HG03135 (cell line): ENCODE data around the gene KCND3.

Experiments used
- ATAC-seq: cut with Tn5 transposase; IDR thresholded peaks from one replicate; pipeline ENCODE4 v1.9.1; 2021; ENCODE audit warnings: mild to moderate bottlenecking, moderate library complexity; ENCODE audit not compliant: unreplicated experiment

Gene KCND3

DNA sequence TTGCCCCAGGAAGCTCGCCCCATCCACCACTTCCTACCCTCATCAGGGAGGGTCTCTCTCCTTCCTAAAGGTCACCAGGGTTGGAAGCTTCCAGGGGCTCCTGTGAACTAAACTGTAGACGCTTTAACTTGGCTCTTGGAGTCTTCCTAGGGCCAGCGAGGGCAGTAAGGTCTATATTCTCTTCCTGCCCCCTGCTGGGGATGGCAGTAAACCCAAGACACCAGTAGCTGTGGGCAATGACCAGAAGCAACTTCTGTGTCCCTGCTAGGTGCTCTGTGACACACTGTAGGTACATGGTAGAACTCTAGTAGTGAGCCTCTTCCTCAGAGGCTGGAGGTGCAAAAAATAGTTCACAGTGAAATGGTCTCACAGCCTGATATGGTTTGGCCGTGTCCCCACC lies 30.0 kb downstream of the KCND3 start:
- no peak for ATAC-seq

DNA sequence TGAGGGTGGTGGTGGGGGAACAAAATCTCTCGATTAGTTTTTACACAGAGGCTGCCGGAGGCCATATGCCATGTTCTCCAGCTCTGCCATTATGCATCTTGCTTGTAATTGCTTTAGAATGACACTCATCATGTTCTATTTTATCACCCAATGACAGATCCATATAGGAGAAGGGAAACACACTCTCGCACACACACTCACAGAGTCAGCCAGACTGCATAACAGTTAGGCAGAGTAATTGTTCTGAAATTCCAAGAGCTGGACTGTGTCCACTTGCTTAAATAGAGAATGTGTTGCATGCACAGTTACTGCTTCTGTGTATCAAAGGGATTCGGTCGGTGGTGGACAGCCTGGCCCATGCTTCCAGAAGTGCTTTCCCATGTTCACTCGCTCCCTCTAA lies 30.6 kb downstream of the KCND3 start:
- ATAC-seq, result no peak

DNA sequence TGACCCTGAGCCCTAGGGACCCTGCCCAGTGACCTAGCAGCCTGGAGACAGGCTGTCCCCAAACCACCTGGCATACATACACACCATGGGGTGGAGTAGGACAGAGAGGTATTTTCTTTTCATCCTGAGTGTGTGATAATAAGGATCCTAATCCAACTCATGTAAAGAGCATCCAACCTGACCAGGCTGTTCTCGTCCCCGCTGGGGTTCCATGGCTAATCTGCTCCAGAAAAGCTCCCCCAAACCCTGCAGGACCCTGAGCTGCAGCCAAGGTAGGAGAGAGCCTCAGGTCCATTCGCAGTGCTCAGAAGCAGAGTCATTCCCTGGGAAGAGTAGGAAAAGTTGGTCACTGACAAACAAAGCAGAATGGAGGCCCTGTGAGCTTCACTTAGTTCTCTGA lies 31.4 kb downstream of the KCND3 start:
- no peak for ATAC-seq

DNA sequence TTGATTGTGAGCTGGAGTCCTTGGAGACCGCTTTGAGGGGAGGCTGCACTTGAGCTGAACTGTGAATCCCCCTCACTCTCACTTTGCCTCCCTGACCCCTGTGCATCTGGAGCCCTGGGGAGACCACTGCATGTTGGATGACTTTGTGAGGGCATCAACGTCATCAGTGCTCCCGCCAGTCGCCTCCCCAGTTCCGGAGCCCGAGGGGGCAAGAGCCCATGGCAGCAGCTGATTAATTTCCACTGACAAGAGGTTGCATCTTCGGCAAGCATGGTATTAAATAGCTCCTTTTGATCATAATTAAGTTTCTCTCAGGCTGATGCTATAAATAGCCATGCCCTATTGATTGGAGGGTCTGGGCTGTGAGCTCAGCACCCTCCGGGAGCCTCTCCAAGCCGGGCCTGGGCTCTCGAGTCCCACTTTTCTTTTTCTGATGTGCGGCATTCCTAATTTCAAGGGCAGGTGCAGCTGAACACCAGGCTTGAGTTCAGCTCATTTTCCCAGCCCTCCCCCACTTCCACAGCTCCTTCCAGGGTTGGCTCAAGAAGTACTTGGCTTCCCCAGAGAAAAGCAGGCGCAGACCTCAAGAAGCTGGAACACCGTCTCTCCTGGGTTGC lies 33.2 kb downstream of the KCND3 start:
- no peak for ATAC-seq

DNA sequence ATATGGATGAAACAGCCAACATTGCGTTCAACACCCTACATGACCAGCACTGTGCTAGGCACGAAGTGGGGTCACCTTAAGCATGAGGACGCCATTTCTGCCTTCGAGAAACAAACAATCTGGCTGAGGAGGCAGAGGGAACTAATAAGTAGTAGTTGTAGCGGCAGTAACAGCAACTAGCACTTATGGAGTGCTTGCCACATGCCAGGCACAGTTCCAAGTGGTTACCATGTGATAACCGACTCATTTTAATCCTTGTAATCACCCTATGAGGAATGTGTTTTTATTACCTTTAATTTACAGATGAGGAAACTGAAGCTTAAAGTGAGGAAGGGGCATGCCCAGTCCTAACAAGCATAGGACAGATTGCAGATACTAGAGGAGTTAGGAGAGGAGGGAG lies 33.7 kb downstream of the KCND3 start:
- ATAC-seq, result no peak

DNA sequence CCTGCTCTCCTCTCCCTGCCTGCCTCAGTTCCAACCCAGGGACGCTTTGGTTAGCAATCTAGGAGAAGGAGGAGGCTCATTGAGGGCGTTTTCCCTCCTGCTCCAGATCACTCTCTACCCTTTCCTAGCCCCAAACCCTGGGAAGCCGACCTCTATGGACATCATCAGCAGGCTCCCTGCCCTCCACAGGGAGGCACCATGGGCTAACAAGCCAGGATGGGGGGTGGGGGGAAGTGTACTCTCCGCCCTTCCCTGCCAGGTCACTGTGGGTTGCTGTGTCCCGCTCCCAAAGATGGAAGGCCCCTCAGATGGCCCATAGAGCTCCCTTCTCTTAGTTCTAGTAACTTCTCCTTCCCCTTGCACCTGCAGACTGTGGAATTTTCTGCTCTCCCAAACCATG lies 35.7 kb downstream of the KCND3 start:
- ATAC-seq, result no peak

DNA sequence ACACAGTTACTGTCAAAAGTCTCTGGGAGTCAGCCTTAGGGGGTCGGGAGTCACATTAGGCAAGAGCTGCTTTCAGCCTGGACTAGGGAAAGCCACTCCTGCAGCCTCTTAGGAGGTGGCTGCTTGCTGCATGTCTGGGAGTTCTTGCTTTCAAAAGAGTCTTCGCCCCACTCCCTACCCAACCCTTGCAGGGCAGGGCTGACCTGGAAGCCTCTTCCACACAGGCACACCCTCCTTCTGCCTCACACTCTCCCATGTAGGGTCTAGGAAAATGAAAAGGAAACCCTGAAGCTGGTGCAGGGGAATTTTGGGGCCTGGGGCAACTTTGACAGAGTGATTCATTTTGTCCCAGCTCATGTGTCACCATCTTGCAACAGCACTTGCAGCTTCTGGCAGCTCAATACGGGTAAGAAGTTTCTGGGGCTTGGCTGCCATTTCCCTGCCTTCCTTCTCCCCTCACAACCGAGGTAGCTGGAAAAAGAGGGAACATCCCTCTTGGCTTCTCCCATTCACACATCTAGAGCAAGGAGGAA lies 37.3 kb downstream of the KCND3 start:
- ATAC-seq, result no peak

DNA sequence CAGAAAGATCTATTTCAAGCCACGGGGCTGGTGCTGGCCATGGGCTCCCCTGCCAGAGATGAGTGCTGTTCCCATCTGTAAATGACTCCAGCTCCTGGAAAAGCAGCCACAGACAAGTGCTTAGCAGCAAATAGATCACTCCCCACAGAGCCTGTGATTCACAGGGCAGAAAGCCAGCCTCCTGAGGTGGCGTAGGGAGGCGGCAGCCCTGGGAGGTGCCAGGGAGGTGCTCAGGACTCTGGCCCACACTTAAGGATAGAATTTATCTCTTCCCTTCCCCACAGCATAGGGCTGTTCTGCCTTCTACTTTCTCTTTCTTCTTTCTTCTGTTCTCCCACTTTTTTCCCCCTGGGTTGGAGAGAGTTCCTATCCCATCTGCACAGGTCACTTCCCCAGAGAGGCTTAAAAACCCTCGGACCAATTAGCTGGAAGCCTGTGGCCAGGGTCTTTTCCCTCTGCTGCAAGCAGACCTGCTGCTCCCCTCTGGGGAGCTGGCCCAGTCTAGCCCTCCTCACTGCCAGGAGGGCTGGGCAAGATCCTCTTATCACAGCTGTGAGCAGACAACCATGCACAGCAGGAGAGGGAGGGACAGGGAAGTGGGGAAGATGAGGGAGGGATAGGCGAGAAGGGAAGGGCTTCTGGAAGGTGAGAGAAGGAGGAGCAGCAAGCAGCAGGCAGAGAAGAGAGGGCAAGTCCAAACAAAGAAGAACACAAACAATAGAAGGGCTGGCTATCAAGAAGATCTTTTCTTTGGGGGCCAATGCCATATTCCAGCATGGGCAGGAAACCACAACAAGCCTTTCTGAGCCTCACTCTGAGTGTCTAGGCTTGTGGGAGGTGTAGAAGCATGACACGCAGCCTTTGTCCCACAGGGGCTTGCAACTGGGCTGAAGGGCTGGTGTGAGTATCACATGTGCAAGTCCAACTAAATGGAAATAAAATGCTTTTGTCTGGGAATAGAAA lies 41.0 kb downstream of the KCND3 start:
- no peak for ATAC-seq

DNA sequence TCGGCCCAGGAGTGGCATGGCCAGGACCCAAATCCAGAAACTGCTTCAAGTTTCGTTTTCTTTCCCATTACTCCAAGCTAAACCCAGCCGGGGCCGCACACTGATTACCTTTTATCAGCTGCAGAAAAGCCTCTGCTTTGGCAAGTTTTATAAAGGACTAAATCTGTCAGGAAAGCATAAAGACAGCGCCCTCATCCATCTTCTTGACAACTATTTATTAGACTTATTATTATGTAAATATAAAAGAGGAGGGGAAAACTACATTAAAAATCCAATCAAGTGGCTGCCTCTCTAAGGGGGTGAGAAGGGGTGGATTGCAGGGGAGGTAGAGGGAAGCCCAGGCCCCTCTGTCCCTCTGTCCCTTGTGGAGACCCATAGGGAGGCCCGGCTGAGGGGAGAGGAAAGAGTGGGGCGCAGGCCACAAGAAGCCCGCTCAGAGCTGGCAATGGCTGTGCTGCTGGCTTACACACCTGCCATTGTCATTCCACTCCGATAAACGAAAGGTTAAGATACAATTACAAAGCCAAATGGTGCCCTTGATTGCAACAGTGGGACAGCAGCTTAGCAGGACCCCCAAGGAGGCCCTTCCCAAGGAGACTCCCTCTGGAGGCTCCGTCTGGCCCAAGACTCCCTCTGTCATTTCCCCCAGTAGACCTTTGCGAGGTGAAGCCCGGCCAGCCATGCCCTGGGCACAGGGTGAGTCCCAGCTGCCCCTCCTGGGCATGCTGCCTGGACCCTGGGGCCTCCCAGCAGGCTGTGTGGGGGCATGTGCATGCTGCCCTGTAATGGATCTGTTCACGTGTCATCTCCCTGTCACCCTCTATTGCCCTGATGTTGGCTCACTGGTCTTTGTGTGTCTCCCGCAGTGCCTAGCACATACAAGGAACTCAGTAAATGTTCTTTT lies 45.4 kb downstream of the KCND3 start:
- no peak for ATAC-seq

DNA sequence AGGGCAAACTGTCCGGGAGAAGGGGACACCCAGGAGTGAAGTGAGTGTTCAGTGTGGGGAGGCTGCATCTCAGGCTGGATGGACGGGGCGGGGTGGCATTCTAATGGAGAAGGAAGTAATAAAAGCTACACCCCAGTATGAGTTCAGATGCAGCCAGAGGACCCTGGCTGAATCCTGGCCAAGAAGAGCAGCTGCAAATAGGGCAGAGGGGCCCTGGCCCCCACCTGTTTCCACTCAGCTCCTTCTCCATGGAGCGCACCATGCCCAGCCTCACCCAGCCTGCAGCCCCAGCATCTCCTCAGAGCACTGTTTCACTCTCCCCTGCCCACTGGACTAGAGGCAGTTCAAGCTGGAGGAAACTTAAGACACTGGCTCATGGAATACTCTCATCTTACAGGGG lies 46.4 kb downstream of the KCND3 start:
- ATAC-seq, result no peak

DNA sequence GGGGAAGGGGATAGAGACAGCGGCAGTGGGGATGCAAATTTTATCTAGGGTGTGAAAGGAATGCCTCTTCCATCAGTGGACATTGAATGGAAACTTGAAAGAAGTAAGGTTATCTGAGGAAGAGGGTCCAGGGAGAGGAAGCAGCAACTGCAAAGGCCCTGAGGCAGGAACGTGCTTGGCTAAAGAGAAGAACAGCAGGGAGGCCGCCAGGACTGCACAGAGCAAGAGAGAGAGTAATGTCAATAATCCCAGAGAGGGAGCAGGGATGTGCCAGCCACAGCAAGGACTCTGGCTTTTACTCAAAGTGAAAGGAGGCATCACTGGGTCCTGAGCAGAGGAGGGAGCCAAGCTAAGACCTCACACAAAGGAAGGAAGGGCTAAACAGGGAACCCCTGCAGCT lies 50.9 kb downstream of the KCND3 start:
- no peak for ATAC-seq

DNA sequence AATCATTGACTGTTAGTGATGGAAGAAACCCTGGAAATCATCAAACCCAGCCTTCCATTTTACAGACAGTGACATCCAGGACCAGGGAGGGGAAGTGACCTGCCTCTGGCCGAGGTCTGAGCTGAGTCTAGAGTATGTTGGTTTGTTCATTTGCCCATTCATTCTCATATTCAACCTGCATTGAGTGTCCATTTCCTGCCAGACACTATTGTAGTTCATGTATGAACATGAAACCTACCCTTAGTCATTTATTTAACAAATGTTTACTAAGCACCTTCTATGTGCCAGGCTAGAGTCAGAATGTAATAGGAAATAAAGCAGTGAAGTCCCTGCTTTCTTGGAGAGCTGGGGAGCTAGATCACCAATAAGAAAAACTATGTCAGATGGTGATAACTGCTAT lies 51.3 kb downstream of the KCND3 start:
- no peak for ATAC-seq

DNA sequence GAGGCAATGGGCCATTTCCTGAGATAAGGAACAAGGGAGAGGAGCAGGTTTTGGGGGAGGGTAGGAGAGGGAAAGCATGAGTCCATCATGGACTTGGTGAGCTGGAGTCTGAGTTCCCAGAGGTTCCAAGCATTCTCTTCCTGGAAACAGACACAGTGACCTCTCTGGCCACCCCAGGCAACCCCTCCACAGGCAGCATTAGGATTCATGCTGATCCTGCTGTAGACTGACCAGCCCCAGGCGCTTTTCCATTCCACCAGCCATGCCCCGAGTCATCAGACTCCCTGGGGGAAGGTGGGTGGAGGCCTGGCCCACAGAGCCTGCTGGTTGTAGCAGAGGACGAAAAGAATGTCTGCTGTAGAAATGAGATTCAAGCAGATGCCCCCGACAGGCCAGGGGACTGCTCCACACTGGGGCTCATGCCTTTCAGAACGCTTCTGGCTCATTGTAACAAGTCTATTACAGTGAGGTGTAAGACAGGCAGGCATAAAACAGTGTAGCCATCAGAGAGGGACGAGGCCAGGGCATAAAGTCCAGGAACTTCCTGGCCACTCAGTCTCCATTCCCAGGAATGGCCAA lies 52.2 kb downstream of the KCND3 start:
- no peak for ATAC-seq

DNA sequence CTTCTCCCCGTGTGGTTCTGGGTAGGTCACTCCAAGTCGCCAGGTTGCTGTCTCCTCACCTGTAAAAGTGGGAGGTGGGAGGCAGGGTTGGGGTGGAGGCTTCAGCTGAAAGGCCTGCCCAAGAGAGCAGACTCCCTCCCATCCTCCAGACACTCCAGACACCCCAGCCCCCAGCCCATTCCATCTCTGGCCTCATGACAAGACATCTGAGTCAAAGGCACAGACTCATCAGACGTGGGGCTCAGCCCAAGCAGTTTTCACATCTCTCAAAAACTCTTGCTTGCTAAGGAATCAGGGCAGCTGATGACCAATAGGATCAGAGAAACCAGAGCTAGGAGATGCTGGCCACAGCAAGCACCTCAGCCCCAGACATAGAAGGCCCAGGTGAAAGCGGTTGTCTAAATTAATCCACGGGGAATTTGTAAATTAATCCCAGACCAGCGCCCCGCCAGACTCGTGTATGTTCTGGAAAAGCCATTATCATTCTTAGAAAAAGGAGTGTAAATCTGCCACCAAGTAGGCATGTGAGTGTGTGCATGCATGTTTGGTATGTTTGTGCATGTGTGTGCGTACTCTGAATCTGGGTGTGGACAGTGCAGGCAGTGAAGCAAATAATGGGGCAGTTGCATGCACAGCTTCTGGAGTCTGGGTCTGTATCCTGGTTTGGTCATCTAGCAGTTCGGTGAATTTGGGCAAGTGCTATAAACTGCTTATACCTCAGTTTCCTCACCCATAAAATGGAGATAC lies 55.2 kb downstream of the KCND3 start:
- ATAC-seq, result no peak

DNA sequence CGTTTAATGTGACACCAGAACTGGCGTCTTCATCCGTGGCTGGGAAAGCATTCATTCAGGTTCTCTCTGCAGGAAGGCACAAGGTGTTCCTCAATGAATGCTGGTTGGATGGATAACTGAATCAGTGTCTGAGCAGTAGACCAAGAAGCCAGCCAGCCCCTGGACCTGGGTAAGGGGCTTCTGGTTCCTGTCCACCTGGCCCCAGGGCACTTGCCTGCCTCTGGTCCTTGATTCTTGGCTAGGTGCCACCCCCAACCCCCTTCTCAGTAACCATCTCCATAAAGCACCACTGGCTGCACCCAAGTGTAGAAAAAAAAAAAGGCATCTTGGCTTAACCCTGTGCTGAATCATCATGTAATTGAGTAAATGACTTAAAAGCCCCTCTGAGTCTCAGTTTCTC lies 59.1 kb downstream of the KCND3 start:
- ATAC-seq, result no peak

DNA sequence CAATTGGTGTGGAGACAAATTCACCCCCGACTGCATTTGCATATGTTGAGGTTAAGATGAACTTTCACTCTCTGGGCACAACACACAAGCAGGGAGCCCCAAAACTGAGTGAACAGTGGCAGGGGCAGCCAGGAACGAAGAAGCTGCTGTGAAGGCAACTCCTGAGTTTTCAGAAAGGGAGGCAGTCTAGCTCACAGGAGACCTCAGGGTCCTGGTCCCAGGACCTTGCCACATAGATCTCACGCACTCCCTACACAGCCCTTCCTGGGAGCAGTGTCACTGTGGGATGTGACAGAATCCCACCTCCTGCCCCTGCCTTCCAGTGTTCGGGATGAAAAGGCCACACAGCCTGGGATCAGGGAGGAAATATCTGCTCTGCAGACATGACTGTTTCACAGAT lies 60.9 kb downstream of the KCND3 start:
- ATAC-seq, result no peak

DNA sequence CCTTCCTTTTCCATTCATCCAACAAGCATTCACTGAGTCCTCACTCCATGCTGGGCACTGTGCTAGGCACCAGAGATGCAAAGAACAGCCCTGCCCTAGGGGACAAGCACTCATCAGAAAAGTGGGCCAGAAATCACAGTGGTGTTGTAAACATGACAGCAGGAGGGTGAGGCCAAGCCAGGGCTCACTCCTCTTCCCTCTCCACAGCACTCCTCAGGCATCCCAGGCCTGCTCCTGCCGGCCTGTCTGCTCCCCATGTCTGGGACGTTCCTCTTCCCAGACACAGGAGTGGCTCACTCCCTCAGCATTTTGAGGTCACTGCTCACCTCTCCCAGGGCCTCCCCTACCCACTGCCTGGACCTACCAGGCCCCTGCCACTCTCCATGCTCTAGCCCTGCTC lies 61.8 kb downstream of the KCND3 start:
- ATAC-seq, result no peak

DNA sequence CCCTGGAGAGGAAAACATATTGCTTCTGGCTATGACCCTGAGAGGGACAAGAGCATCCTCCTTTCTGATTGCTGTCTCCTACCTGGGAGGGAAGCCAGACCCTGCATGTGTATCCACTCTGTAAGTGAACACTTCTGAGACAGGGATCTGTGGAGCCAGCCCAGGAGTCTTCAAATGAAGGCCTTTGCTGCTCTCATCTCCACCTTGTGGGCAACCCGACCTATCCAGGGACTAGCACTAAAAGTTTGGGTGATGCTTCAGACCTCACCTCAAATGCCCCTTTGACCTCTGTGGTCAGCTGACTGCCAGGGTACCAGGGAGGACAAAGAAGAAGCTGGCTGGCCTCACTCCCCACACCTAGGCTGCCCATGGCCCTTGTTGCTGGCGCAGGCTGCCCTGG lies 64.7 kb downstream of the KCND3 start:
- no peak for ATAC-seq

DNA sequence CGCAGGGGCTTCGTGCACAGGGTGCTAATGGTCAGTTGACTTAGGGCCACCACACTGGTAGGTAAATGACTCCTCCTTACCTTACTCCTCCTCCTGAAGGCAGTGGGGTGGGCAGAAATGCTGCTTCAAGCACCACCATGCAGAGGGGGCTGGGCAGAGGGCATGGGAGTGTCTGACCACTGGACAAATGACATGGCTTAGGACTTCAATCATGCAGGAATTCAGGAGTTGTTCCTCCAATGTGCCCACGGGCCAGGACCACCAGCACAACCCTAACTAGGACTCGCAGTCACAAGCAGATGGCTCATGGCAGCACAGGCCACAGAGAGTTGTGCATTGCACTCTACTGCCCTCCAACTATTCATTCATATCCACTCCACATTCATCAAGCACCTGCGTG lies 65.7 kb downstream of the KCND3 start:
- ATAC-seq, result no peak

DNA sequence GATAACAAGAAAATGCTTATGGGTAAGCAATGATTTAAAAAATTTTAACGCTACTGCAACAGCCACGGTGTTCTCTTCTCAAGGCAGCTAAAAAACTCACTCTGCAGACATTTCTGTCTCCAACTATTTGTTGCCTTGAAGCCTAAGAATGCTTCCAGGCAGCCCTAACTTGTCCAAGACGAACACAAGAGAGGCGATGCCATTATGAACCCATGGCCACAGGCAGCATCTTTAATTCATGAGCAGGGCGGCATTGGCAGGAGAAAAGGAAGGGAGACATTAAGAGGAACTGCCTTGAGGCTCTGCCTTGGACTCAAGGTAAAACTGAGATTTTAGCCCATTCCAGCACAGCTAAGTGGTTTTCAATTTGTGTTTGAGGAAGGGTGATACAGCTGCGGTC lies 67.5 kb downstream of the KCND3 start:
- no peak for ATAC-seq
